HG03039 (cell line): ENCODE measurements around the gene AREL1.

ENCODE experiments used
- ATAC-seq: cut with Tn5 transposase; IDR thresholded peaks from one replicate; pipeline ENCODE4 v1.9.1; 2021; ENCODE audit warnings: mild to moderate bottlenecking, moderate library complexity; ENCODE audit not compliant: unreplicated experiment

AREL1 gene

DNA sequence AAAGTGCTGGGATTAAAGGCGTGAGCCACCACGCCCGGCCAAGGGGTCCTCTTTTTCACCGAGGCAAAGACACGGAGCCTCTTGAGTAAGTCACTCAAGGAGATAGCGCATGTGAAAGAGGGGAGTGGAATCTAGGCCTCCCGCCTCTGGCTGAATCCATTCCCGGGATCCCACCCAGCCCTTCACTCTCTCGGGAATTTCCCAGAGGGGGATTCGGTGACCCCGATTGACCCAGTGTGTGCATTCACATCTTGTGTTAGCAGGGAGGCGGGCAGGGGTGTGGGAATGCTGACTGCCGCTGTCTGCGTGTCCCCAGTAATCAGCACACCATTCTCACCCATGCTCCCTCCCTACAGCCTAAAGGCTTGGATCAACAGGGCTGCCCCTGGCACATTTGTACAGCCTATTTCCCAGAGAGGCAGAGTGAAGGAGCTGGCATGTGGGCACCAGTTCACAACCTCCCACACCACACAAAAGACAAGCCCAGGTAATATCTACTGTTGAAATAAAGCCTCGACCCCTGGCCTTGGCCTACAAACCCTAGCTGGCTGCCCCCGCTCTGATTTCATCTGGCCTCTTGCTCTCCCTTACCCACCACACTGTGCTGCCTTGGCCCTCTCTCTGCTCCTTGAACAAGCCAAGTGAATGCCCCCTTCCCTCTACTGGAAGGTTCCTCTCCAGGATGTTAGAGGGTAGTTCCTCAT lies 99.5 kb downstream of the AREL1 start:
- ATAC-seq: no peak

DNA sequence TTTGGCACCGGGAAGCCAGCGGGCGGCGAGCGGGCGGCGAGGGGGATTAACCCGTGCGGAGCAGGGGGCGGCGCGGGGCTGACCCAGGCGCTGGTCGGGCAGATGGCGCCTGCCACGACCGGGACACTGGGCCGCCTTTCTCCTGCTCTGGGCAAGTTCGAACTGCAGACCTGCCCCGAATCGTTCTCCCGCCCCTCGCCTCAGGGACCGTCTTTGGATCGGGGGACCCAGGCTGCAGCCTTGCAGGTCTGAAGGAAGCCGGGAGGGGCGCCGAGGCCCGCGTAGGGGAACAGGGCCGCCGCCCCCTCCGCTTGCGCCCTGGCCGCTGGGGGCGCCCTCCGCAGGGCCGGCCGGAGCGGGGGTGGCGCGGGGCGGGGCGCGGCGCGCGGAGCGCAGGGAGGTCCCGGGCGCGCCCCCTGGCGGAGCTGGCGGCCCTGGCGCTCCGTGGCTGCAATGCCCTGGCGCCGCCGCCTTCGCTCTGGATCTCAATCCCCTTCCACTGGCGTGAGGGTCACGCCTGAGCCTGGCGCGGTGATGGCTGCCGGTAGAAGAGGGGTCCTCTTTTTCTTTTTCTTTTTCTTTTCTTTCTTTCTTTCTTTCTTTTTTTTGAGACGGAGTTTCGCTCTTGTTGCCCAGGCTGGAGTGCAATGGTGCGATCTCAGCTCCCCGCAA lies 100.4 kb downstream of the AREL1 start:
- ATAC-seq: peak; percentile 44

DNA sequence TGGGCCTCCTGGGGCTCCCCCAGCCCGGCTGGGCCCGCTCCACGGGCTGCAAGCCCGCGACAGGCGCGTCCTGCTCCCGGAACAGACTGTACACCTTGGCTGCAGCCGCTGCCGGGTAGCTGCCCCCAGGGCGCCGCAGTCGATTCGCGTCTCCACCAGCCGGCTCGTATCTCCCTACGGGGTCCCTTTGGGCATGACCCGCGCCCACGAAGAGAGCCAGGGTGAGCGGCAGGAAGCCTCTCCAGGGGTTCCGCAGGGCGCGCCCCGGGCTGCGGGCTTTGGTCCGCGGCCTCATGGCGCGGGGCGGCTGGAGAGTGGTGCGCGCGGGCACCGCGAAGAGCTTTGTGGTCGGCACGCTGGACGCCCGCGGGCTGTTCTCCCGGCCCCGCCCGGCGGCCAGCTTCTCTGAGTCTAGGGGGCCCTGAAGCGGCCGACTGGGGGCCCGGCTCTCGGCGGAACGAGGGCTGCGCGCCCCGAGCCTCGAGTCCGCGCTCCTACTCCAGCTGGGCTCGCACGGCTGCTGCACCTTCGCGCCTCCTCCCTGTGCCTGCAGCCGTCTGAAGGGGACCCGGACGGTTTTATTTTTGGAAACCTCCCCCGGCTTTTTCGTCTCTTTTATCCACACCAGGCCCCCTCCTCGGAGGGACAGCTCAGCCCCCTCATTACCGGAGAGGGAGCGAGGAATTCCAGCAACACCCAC lies 101.1 kb downstream of the AREL1 start, which contains the start of gene LTBP2:
TSS of gene LTBP2 (minus strand) at position 588 of the 700 bp plus-strand sequence. CDS start at position 295, 293 bp downstream.
- no peak for ATAC-seq
